ENCODE data around the gene CXorf58.

GRCh38 chrX:23908219-23909004 is 606 bp downstream of the CXorf58 start:
- no peak; the same call in 2 of the 3 replicates for TF ChIP-seq CTCF (IDR thresholded peaks at IDR 0.05)
- TF ChIP-seq BHLHE40 (IDR thresholded peaks at IDR 0.05; ENCODE audit: low read depth, low read length): no peak
- no peak for TF ChIP-seq NFE2L2 (conservative IDR thresholded peaks at IDR 0.05; ENCODE audit: low read length)
- no peak for TF ChIP-seq REST (IDR thresholded peaks at IDR 0.05)

Data from A549 (cell line).